Sigmoid colon (tissue), 4 donors: ENCODE data around the gene RIMBP2.

Experiments used
- CTCF ChIP-seq, 4 experiments: fragments of 450-650 bp in 3 of 4; fragments of 200-600 bp in 1 of 4; IDR thresholded peaks; one replicate each; pipeline ENCODE4 v1.5.1; 2016 to 2019; ENCODE audit warnings: antibody characterized with exemption in 4 of 4, mild to moderate bottlenecking in 3 of 4, moderate library complexity in 2 of 4
- EP300 ChIP-seq, 4 donors: sonication (generic); formaldehyde crosslinking; IDR thresholded peaks; one replicate each; pipeline ENCODE4 v1.6.1; 2017; ENCODE audit warnings: antibody characterized with exemption in 4 of 4
- POLR2AphosphoS5 ChIP-seq, 4 donors: sonication (generic); formaldehyde crosslinking; IDR thresholded peaks; one replicate each; pipeline ENCODE4 v1.6.1; 2017; ENCODE audit warnings: antibody characterized with exemption in 4 of 4

- TF ChIP-seq CTCF (IDR thresholded peaks at IDR 0.05), result no peak
- no peak for TF ChIP-seq POLR2AphosphoS5 (IDR thresholded peaks at IDR 0.05)
- TF ChIP-seq EP300 (IDR thresholded peaks at IDR 0.05), result no peak
These were observed 189.3 kb downstream of the RIMBP2 start for GRCh38 chr12:130526813-130527212.
